ENCODE results near the gene SMS.
"Not testable (repeated sequence)": the region's sequence is repeated elsewhere in the genome, so short reads cannot be mapped to it uniquely, and the experiment has no call there.

DNA sequence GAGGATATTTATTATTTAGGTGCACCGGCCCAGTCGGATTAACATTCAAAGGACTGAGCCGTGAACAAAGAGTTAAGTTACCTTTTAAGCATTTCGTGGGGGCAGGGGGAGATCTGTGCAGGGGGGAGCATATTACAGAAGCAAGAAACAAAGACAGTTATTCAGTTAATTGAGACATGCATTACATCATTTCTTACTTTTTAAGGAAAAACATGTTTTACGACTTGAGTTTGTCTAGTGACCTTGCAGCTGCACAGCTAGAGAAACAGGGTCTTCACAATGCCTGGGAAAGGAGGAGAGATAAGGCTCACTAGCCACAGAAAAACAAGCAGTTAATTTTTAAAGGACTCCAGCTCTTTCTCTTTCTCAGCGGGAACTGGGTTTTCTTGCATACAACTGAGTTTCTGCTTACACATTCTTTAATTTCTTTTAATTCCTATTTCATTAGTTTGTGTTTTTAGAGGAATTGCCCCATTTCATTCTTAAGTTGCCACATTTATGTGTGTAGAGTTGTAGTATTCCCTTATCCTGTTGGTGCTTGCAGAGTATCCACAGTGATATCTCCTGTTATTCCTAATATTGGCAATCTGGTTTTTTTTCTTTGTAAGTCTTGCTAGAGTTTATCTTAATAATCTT, 12.8 kb downstream of the SMS start:
- TF ChIP-seq, protein P1, sequence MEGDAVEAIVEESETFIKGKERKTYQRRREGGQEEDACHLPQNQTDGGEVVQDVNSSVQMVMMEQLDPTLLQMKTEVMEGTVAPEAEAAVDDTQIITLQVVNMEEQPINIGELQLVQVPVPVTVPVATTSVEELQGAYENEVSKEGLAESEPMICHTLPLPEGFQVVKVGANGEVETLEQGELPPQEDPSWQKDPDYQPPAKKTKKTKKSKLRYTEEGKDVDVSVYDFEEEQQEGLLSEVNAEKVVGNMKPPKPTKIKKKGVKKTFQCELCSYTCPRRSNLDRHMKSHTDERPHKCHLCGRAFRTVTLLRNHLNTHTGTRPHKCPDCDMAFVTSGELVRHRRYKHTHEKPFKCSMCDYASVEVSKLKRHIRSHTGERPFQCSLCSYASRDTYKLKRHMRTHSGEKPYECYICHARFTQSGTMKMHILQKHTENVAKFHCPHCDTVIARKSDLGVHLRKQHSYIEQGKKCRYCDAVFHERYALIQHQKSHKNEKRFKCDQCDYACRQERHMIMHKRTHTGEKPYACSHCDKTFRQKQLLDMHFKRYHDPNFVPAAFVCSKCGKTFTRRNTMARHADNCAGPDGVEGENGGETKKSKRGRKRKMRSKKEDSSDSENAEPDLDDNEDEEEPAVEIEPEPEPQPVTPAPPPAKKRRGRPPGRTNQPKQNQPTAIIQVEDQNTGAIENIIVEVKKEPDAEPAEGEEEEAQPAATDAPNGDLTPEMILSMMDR (IDR thresholded peaks at IDR 0.05; ENCODE audit: insufficient read depth, low read depth, low read length) = not testable (repeated sequence)
- not testable (repeated sequence) for TF ChIP-seq EZH2 (IDR thresholded peaks at IDR 0.05; ENCODE audit: insufficient read depth, low read length)

Measured in astrocyte (in vitro differentiated cells and primary cell).